ENCODE data around the gene RBM22.

DNA sequence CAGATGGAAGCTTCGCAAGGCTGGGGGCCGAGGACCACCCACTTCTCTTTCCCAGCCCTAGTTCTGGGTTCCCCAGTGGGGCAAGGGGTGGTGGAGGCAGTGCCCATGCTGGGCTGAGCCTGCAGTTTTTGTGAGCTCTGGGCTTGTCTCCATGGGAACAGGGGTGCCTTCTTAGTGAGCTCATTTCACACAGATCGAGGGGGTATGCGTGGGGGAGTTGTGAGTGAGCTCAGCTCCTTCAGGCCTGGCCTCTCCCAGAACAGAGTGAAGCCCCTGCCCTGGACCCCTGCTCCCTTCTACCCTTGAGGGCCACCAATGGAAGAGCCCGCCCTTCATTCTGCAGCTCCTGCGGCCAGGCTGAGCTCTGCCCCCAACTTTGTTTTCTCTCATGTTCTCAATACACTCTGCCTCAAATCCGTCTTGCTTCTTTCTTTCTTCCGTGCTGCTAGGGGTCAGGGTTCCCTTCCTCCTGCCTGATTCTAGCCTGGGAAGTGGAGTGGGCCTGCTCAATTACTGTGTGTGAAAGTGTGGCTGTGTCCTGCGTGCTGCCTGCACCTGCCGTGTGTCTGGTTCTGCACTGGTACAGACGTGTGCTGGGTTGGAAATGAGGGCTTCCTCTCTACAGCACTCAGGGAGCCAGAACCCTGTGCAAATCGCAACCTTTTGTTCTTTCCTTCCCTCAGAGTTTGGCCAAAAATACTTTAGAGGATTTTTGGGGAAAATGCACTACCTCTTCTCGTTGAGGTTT is 48.8 kb downstream of the RBM22 start:
- TF ChIP-seq CTCF (IDR thresholded peaks at IDR 0.05; ENCODE audit: low read length): no peak
- no peak for TF ChIP-seq EZH2 (optimal IDR thresholded peaks at IDR 0.05; ENCODE audit: low read depth, low read length)

Measured in MM.1S (cell line).